GM03348 (cell line): Measurements from ENCODE around the gene PKP4.

Source experiments
- DNase-seq: peaks from one replicate; pipeline ENCODE4 v3.0.0; 2012; ENCODE audit warnings: low spot score

The PKP4 gene

GRCh38 chr2:158718196-158718585 is 261.4 kb downstream of the PKP4 start:
- no peak for DNase-seq

GRCh38 chr2:158718851-158719250 is 262.1 kb downstream of the PKP4 start:
- no peak for DNase-seq

DNA sequence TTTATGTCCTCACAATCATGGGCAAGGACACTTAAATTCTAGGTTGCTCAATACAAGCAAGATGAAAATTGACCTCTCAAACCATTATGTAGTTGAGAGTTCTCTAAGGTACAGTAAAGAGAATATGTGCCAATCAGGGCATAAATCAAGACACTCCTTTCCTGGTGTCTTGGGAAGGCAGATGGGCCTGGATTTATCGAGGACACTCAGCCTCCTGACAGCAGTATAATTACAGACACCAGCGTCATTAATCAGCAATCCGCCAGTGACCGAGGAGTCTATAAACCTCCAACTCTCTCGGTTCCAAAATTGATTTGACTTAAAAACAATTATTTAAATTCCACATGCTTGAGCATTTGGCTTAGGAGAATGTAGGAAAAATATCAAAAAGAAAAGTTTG is 262.7 kb downstream of the PKP4 start:
- DNase-seq, result no peak

GRCh38 chr2:158722266-158723105 is 265.7 kb downstream of the PKP4 start:
- DNase-seq, result no peak

DNA sequence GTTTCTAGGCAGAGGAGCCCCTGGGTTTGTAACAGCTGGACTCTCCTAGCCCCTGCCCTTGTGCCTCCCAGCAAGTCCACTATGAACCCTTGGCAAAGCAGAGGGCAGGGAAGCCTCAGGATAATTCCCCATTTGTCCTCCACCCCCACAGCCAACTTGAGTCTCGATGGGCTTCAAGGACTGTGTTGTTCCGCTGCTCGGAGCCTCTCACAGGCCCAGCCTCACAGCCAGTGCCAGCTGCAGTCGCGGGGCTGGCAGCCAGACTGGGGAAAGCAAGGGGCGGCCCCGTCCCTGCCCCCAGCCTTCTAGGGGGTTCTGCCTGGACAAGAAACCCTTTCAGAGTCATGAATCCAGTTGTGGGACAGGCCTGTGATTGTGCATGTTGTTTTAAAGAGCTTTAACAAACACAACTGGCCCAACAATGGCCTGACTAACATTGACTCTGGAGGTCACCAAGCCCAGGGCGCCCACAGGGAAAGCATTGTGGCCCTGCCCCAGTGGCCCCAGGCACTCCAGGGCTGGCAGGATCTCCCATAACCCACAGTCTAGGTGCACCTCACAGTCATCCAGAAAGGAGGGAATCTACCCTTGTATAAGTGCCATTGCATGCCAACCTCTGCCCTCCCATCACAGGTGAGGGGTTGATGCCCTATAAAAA is 266.6 kb downstream of the PKP4 start:
- no peak for DNase-seq

- no peak for DNase-seq
Measured at GRCh38 chr2:158723921-158724802, 267.4 kb downstream of the PKP4 start.

DNA sequence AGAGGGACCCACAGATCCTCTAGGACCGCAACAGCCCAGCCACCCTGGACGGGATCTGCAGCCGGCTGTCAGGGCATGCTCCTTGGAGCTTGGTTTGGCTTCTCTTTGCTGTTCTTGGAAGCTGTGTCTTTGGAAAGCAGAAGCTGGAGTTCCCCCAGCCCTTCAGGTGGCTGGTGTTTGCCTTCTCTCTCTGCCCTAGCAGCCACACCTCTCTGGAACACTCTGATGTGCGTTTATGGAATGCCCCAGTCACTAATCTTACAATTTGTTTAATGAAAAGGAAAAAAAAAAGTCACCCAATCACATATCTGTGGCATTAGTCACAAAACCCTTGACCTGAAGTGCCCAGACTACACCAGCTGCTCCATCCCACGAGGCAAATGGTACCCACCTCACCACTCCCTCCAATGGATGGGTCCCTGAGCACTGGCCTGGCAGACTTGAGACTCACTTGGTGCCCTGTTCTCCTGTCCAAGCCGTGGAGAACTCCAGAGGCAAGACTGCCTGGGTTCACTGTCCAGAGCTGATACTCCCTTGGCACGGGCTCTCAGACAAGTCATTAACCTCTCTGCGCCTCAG is 268.1 kb downstream of the PKP4 start:
- no peak for DNase-seq

DNA sequence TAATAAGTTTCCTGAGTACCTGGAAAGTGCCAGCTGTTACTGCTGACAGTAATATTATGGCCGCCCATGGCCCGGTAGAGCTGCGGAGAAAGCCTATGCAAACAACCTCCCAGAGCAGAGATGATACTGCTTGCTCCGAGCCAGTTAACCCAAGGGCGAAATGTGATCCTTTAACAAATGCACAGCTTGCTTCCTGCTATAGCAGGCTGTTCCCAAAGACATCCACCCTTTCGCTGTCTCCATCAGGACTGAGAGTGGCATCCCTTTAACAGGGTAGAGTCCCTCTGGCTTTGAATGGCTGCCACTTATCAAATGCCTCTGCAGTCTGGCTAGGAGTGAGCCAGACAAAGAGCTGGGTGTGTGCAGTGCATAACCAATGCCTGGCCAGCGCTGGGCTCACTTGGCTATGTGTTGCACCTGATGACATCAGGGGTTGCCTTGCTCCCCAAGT is 268.7 kb downstream of the PKP4 start:
- DNase-seq, result no peak

GRCh38 chr2:158726911-158727592 is 270.3 kb downstream of the PKP4 start:
- DNase-seq, result no peak

GRCh38 chr2:158728422-158728821 is 271.7 kb downstream of the PKP4 start:
- no peak for DNase-seq

GRCh38 chr2:158729451-158729850 is 272.7 kb downstream of the PKP4 start:
- no peak for DNase-seq

- DNase-seq, result no peak
Measured at GRCh38 chr2:158729873-158730620, 273.3 kb downstream of the PKP4 start.

GRCh38 chr2:158730621-158731140 is 273.9 kb downstream of the PKP4 start:
- DNase-seq, result no peak

DNA sequence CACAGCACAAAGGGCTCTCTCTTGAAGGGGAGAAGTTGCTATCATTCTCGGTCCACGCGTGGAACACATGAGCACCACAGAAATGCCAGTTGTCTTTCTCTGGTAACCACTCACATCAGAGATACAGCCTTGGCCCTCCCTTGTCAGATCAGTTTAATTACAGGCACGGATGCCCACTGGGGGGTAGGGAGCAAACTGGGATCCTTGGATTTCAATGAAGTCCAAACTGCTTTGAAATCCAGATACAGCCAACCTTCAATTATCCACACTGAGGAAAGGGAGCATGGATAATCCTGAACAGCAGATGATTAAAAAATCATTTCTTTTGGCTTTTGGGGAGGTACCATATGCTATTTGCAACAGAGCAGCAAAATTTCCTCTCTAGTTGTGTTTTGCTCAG is 274.6 kb downstream of the PKP4 start:
- no peak for DNase-seq
